ENCODE measurements around the gene FNDC5.

FNDC5 gene

DNA sequence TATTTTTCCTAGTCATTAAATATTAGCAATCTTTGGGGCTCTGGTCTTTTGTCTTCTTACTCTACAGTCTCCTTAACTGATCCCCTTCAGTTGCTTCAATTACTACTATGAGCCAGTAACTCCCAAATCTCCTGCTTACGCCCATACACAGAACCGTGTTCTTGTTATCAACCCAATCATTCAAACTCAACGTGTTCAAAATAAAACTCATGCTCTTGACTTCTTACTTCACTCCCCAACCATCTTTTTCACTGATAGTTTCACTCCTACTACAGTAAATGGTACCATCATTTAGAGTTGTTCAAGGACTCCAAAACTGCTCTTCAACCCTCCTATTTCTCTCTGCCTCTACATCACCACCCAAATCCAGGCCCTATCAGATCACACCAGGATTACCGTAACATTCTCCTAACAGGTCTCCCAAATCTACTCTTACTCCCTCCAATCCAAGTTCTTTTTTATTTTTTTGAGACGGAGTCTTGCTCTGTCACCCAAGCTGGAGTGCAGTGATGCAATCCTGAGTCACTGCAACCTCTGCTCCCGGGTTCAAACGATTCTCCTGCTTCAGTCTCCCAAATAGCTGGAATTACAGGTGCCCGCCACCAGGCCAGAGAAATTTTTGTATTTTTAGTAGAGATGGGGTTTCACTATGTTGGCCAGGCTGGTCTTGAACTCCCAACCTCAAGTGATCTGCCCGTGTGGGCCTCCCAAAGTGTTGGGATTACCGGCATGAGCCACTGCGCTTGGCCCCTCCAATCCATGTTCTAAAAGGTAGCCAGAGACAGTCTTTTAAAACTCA lies 56.6 kb downstream of the FNDC5 start:
- no peak for DNase-seq

Data from C1 segment of cervical spinal cord (tissue), 14 donors.